ENCODE results near the gene MGAT5. TPM values are rescaled to one million over a fixed set of nuclear protein-coding genes. Genes with fewer than 3 reads are reported as not detected.
"Not testable (repeated sequence)": the region's sequence is repeated elsewhere in the genome, so short reads cannot be mapped to it uniquely, and the experiment has no call there.

Gene MGAT5
- total RNA-seq, 1 donor from 2014 or later, result 21.2 TPM

- H3K27me3 Mint-ChIP-seq (ENCODE audit: insufficient read depth, low read depth), result peaks cover 5% of the 10 kb centered on the region
- peaks cover 7% of the 10 kb centered on the region for H3K9me3 Mint-ChIP-seq
- no peak overlapping the region for H3K27ac ChIP-seq
- no peak overlapping the region for H3K4me2 ChIP-seq
- H3K4me1 ChIP-seq, result no peaks in the 10 kb centered on the region
- H3K36me3 Mint-ChIP-seq, result no peaks in the 10 kb centered on the region
- no peak for TF ChIP-seq CTCF (IDR thresholded peaks at IDR 0.05)
- no peak for TF ChIP-seq EZH2phosphoT487 (IDR thresholded peaks at IDR 0.05)
- TF ChIP-seq EZH2 (IDR thresholded peaks at IDR 0.05), result no peak
- H3K4me1 Mint-ChIP-seq, result peaks cover 2% of the 10 kb centered on the region
- H3K27me3 ChIP-seq, result no peaks in the 10 kb centered on the region
- H3F3A ChIP-seq (ENCODE audit: low read depth), result no peaks in the 10 kb centered on the region
- H3K36me3 ChIP-seq, result no peaks in the 10 kb centered on the region
- H3K4me3 Mint-ChIP-seq, result no peak overlapping the region
- no peak overlapping the region for H3K27ac Mint-ChIP-seq
- H3K79me2 ChIP-seq (ENCODE audit: low read depth), result no peaks in the 10 kb centered on the region
- H3K4me3 ChIP-seq, result no peak overlapping the region
- no peaks in the 10 kb centered on the region for H4K20me1 ChIP-seq (ENCODE audit: low read depth)
- DNase-seq (ENCODE audit: low spot score), result no peak
- H2AFZ ChIP-seq (replicated peaks), result no peak overlapping the region
- no peak overlapping the region for H3K9ac ChIP-seq
- no peaks in the 10 kb centered on the region for H3K9me3 ChIP-seq (ENCODE audit: low read depth)
Observed at GRCh38 chr2:134468776-134469175, 214.9 kb downstream of the MGAT5 start.

GRCh38 chr2:134469516-134470115, 215.7 kb downstream of the MGAT5 start:
- H3K4me1 ChIP-seq, result no peaks in the 10 kb centered on the region
- no peaks in the 10 kb centered on the region for H3K36me3 Mint-ChIP-seq
- no peak overlapping the region for H3K27ac ChIP-seq
- no peak overlapping the region for H3K27ac Mint-ChIP-seq
- peaks cover 12% of the 10 kb centered on the region for H3K9me3 Mint-ChIP-seq
- no peaks in the 10 kb centered on the region for H4K20me1 ChIP-seq (ENCODE audit: low read depth)
- H3K36me3 ChIP-seq, result no peaks in the 10 kb centered on the region
- no peak overlapping the region for H3K4me3 ChIP-seq
- H3K9ac ChIP-seq, result no peak overlapping the region
- no peaks in the 10 kb centered on the region for H3K9me3 ChIP-seq (ENCODE audit: low read depth)
- peaks cover 5% of the 10 kb centered on the region for H3K27me3 Mint-ChIP-seq (ENCODE audit: insufficient read depth, low read depth)
- H3K79me2 ChIP-seq (ENCODE audit: low read depth), result no peaks in the 10 kb centered on the region
- no peak overlapping the region for H3K4me3 Mint-ChIP-seq
- H3K4me2 ChIP-seq, result no peak overlapping the region
- no peaks in the 10 kb centered on the region for H3K27me3 ChIP-seq
- TF ChIP-seq CTCF (IDR thresholded peaks at IDR 0.05), result no peak
- peaks cover 2% of the 10 kb centered on the region for H3K4me1 Mint-ChIP-seq
- no peaks in the 10 kb centered on the region for H3F3A ChIP-seq (ENCODE audit: low read depth)
- H2AFZ ChIP-seq (replicated peaks), result no peak overlapping the region
- no peak for DNase-seq (ENCODE audit: low spot score)

- Histone ChIP-seq H3K9me3 (ENCODE audit: low read depth) (no peaks in the 10 kb centered on the region), H3K4me1 (no peaks in the 10 kb centered on the region), H3K27me3 (no peaks in the 10 kb centered on the region), H4K20me1 (ENCODE audit: low read depth) (no peaks in the 10 kb centered on the region), H2AFZ (replicated peaks) (no peak overlapping the region), H3K9ac (no peak overlapping the region), H3K36me3 (no peaks in the 10 kb centered on the region), H3K79me2 (ENCODE audit: low read depth) (no peaks in the 10 kb centered on the region), H3K27ac (no peak overlapping the region), H3F3A (ENCODE audit: low read depth) (no peaks in the 10 kb centered on the region), H3K4me3 (no peak overlapping the region), H3K4me2 (no peak overlapping the region)
- H3K9me3 Mint-ChIP-seq, result peaks cover 12% of the 10 kb centered on the region
- no peak overlapping the region for H3K27ac Mint-ChIP-seq
- H3K4me1 Mint-ChIP-seq, result peaks cover 2% of the 10 kb centered on the region
- H3K27me3 Mint-ChIP-seq (ENCODE audit: insufficient read depth, low read depth), result peaks cover 5% of the 10 kb centered on the region
- H3K4me3 Mint-ChIP-seq, result no peak overlapping the region
- TF ChIP-seq CTCF (IDR thresholded peaks at IDR 0.05) (no peak), EZH2phosphoT487 (IDR thresholded peaks at IDR 0.05) (no peak), EZH2 (IDR thresholded peaks at IDR 0.05) (no peak)
- no peaks in the 10 kb centered on the region for H3K36me3 Mint-ChIP-seq
- no peak for DNase-seq (ENCODE audit: low spot score)
Observed at GRCh38 chr2:134470561-134471168, 216.8 kb downstream of the MGAT5 start.

DNA sequence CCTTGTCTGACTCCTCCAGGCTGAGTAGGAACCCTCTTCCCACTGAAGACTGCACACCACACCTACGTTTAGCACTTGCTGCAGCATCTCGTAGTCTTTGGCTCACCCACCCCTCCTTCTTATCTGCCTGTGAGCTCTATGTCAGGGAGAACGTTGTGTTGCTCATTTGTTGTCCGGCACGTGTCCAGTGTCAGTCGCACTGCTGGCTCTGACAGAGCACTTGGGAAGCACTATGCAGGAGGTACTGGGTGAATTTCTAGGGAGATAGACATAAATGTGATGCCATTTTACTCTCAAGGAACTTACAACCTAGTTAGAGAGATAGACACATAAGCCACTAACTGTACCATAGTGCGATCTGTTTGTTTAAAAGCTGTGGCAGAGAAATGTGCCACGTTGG, 223.1 kb downstream of the MGAT5 start:
- not testable (repeated sequence) for H3K4me1 Mint-ChIP-seq; H2AFZ ChIP-seq (replicated peaks); H3K36me3 Mint-ChIP-seq; H3K79me2 ChIP-seq (ENCODE audit: low read depth); H3K27me3 ChIP-seq; H3K4me3 ChIP-seq; H3K4me2 ChIP-seq; H3F3A ChIP-seq (ENCODE audit: low read depth); H3K27ac ChIP-seq; H3K4me1 ChIP-seq; H3K9me3 ChIP-seq (ENCODE audit: low read depth); H3K27me3 Mint-ChIP-seq (ENCODE audit: insufficient read depth, low read depth); H3K4me3 Mint-ChIP-seq; H3K36me3 ChIP-seq; H3K27ac Mint-ChIP-seq; H3K9ac ChIP-seq; H4K20me1 ChIP-seq (ENCODE audit: low read depth); DNase-seq (ENCODE audit: low spot score)
- peaks cover 11% of the 10 kb centered on the region for H3K9me3 Mint-ChIP-seq
